C4-2B (cell line): ENCODE measurements around the gene FAM168A.

Source experiments
- H3K27ac ChIP-seq: fragments of 450-650 bp; 2 replicates; pipeline ENCODE4 v1.5.1; 2017
- ZFX ChIP-seq: fragments of 450-650 bp; IDR thresholded peaks from 2 replicates; pipeline ENCODE4 v1.6.1; 2017
- TF ChIP-seq, protein P1 (sequence below): fragments of 450-650 bp; conservative IDR thresholded peaks from 2 replicates; pipeline ENCODE4 v1.5.1; 2017; ENCODE audit warnings: mild to moderate bottlenecking

Gene FAM168A

DNA sequence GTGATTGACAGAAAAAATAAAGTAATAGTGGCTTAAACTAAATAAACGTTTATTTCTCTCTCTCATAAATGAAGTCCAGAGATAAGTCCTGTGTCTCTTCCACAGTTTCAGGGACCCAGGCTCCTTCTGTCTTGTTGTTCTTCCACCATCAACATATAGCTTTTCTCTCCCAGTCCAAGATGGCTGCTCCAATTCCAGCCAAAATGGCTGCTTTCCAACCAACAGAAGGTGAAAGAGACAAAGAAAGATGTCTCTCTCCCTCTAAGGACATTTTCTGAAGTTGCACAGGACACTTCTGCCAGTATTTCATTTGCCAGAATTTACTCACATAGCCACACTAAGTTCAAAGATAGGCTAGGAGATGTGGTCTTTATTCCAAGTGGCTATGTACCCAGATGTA lies 39.1 kb upstream of the FAM168A start:
- H3K27ac ChIP-seq = no peak overlapping the region
- TF ChIP-seq, protein P1, sequence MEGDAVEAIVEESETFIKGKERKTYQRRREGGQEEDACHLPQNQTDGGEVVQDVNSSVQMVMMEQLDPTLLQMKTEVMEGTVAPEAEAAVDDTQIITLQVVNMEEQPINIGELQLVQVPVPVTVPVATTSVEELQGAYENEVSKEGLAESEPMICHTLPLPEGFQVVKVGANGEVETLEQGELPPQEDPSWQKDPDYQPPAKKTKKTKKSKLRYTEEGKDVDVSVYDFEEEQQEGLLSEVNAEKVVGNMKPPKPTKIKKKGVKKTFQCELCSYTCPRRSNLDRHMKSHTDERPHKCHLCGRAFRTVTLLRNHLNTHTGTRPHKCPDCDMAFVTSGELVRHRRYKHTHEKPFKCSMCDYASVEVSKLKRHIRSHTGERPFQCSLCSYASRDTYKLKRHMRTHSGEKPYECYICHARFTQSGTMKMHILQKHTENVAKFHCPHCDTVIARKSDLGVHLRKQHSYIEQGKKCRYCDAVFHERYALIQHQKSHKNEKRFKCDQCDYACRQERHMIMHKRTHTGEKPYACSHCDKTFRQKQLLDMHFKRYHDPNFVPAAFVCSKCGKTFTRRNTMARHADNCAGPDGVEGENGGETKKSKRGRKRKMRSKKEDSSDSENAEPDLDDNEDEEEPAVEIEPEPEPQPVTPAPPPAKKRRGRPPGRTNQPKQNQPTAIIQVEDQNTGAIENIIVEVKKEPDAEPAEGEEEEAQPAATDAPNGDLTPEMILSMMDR = no peak
- no peak for TF ChIP-seq ZFX

DNA sequence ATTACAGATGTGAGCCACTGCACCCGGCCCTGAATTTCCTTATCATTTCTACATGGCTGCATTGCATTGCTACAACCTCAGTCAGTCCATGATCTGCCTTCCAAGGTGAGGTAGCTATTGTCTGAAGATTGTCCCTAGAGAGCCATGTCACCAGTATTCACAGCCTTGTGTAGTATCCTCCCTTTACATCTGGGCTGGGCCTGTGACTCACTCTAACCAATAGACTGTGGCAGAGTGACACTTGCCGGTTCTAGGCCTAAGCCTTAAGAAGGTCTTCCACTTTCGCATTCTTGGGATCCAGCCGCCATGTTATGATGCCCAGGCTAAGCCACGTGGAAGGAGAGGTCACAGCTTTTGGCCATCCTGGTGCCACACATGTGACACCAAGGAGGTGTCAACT lies 38.3 kb upstream of the FAM168A start:
- H3K27ac ChIP-seq = no peak overlapping the region
- TF ChIP-seq ZFX = no peak

DNA sequence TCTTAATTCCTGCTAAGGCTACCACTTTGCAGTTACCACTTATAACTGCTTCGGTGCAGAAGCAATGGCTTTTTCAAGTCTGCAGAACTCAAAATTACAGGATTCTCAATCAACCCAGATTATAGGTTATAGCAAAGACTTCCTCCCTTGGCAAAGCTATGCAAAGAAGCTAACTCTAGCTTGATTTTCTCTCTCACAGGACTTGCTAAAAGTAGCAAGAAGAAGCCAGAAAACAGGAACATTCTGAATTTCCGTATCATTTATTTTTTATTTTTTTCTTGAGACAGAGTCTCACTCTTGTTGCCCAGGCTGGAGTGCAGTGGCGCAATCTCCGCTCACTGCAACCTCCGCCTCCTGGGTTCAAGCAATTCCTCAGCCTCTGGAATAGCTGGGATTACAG lies 37.8 kb upstream of the FAM168A start:
- H3K27ac ChIP-seq = no peak overlapping the region
- TF ChIP-seq, protein P1 = no peak
- no peak for TF ChIP-seq ZFX

DNA sequence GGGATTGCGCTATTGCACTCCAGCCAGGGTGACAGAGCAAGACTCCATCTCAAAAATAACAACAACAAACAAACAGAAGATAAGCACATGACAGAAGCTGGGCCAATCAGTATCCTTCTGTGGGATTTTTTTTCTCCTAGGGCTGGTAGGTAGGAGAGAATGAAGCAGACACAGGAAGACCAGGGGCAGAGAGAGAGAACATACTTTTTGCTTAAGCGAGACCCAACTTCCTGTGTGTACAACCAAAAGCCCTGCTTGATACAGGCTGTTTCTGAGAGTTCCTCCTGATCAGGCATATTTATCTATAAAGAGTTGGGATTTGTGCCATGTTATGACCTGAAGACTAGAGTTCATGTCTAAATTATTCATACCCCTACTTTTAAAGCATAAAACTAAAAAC lies 36.1 kb upstream of the FAM168A start:
- no peak overlapping the region for H3K27ac ChIP-seq
- no peak for TF ChIP-seq ZFX
- TF ChIP-seq, protein P1 = no peak

DNA sequence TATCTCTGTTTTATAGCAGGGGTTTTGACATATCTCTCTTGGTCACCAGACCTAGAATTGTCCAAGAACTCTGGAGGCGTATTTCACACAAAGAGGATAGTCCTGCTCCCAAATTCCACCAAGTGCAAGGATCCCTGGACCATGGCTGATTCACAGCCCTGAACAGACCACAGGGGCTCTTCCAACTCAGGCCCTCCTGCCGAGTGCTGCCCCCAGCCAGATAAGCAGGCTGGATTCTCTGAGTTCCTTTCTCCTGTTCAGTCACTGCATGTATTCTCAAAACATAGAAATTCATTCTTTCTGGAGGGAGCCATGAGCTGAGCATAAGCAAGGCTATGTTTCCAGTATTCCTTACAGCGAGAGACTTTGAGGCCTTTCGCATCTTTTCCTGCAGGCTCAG lies 35.1 kb upstream of the FAM168A start:
- no peak for TF ChIP-seq ZFX
- TF ChIP-seq, protein P1 = no peak
- H3K27ac ChIP-seq = no peak overlapping the region

DNA sequence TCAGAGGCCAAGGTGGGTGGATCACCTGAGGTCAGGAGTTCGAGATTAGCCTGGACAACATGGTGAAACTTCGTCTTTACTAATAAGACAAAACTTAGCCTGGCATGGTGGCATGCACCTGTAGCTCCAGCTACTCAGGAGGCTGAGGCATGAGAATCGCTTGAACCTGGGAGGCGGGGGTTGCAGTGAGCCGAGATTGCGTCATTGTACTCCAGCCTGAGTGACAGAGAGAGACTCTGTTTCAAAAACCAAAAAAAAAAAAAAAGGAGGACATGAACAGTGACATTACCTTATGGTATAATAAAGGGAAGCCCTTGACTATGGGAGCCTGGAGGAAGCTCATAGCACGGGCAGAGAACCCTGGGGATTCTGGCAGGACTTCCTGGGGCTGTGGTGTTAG lies 32.0 kb upstream of the FAM168A start:
- no peak for TF ChIP-seq ZFX
- TF ChIP-seq, protein P1 = no peak
- no peak overlapping the region for H3K27ac ChIP-seq

DNA sequence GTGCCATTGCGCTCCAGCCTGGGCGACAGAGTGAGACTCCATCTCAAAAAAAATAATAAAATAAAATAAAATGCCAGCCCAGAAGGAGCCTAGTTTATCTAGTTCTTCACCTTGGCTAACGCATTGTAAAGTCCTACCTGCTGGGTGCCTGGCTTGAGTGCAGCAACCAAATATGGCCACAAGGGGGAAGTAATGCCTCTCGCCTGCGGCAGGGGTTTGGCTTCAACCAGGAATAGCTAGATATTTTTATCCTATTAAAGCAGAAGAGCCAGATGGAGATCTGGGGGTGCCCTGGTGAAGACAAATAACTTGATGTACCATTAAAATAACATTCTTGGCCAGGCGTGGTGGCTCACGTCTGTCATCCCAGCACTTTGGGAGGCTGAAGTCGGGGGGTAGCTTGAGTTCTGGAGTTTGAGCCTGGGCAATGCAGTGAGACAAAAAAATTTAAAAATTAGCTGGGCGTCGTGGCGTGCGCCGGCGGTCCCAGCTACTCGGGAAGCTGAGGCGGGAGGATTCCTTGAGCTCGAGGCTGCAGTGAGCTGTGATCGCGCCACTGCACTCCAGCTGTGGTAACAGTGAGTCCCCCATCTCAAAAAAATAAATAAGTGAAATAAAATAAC lies 27.9 kb upstream of the FAM168A start:
- TF ChIP-seq, protein P1 = peak; percentile 97
- TF ChIP-seq ZFX = no peak
- H3K27ac ChIP-seq = no peak overlapping the region

DNA sequence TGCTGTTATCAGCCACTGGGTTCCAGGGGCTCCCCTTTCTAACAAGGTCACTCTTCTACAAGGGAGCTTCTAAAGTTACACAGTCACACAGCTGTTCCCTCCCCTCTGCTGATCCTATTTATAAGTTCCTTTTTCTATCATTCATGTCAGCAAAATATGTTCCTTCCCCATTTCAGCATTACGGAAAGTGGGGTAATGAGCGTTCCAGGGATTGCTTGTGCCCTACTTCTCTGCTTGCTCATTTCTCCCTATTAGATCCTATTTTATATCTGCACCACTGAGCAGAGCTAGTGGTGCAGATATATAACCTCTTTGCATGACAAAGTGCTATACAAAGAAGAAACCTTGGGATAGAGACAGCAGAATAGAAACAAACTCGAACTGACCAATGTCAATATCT lies 25.8 kb upstream of the FAM168A start:
- H3K27ac ChIP-seq = no peak overlapping the region
- TF ChIP-seq, protein P1 = no peak
- no peak for TF ChIP-seq ZFX
